ENCODE measurements around the gene PKP3. TPM values are rescaled to one million over a fixed set of nuclear protein-coding genes. Genes with fewer than 3 reads are reported as not detected.

The PKP3 gene
- total and polyA plus RNA-seq, 10 donors = 0.09 to 2.8 (median 0.44) TPM; not detected in 4

- DNase-seq = peak; percentile 74
- Histone ChIP-seq H3K27me3 (replicated peaks in 1 of 7) (peaks cover 0 to 20% (median 14%) of the 10 kb centered on the region in 7 donors), H3K9me3 (no peaks in the 10 kb centered on the region), H3K4me3 (no peak overlapping the region), H3K36me3 (peaks cover 0 to 11% (median 0%) of the 10 kb centered on the region in 6 donors), H3K27ac (peak overlapping the region in 1 of 8 donors; percentile 87), H3K4me1 (peaks cover 10 to 51% (median 31%) of the 10 kb centered on the region in 6 donors)
- WGBS, 5 donors = 86 to 93% (median 89%) methylated on average over 9 to 14 of the region's 14 CpGs
- intact Hi-C loops (cut with DNase I; ENCODE audit: low total_unique reads) = loop anchor here (5.0 kb wide), 1 partner anchor 48 kb away; the partner anchor contains the start of gene PTDSS2
- TF ChIP-seq POLR2A (IDR thresholded peaks at IDR 0.05) (no peak), POLR2AphosphoS5 (IDR thresholded peaks at IDR 0.05) (peak in 1 of 3 donors; percentile 52)
Observed at GRCh38 chr11:404551-405264, 10.7 kb downstream of the PKP3 start.

- peaks cover 10 to 52% (median 34%) of the 10 kb centered on the region in 6 donors for H3K4me1 ChIP-seq
- peak overlapping the region in 5 of 8 donors; percentile 80 to 92 (median 87) for H3K27ac ChIP-seq
- peak overlapping the region in 2 of 8 donors; percentile 51 to 82 for H3K4me3 ChIP-seq
- intact Hi-C loops (cut with DNase I; ENCODE audit: low total_unique reads) = loop anchor here (5.0 kb wide), 1 partner anchor 47 kb away; the partner anchor contains the start of gene PTDSS2
- 79 to 85% (median 83%) methylated on average over 14 to 17 of the region's 17 CpGs for WGBS, 5 donors
- TF ChIP-seq POLR2A (IDR thresholded peaks at IDR 0.05) (no peak), POLR2AphosphoS5 (IDR thresholded peaks at IDR 0.05) (no peak), CTCF (IDR thresholded peaks at IDR 0.05 in 8 of 11, conservative IDR thresholded peaks at IDR 0.05 in 3 of 11) (peak in 1 of 11 experiments; percentile 21)
- DNase-seq = no peak
- peaks cover 0 to 12% (median 0%) of the 10 kb centered on the region in 6 donors for H3K36me3 ChIP-seq
- H3K27me3 ChIP-seq (replicated peaks in 1 of 7) = peaks cover 0 to 12% (median 7%) of the 10 kb centered on the region in 7 donors
- H3K9me3 ChIP-seq = no peaks in the 10 kb centered on the region
Observed at GRCh38 chr11:405323-405953, 11.4 kb downstream of the PKP3 start.

DNA sequence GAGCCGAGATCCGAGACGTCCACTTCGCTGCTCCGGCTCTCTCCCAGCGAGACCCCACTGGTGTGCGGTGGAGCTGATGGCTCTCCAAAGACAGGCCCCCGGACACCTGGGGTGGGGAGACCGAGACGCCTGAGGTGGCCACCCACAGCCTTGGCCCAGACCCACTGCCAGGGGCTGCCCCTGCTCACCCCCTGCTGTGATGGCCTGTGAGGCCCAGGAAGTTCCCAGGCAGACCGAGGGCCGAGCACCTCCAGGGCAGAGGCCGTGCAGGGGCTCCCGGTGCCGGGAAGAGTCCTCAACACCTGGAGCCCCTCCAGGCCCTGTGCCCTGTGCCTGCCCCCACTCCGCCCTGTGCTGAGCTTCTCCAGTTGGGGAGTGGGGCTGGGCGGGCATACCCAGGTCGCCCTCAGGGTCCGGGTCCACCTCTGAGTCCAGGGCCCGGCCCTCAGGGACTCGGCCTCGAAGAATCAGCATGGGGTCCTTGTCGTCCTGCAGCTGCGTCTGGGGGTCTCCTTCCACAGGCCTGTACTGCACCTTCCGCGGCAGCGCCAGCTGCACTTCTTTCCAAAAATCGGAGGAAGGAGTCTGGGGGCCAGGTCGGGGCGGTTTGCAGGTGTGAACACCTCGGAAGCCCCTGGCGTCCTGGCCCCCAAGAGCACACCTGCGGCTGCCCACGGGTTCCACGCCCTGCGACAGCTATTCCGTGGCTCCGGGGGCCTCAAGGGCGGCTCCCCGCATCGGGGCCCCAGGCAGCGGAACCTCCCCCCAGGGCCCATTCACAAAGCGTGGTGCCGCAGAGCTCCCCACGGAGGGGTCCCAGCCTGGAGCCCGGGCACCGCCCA is 12.2 kb downstream of the PKP3 start:
- WGBS, 5 donors = 61 to 82% (median 66%) methylated on average over 34 to 47 of the region's 47 CpGs
- Histone ChIP-seq H3K9me3 (no peaks in the 10 kb centered on the region), H3K36me3 (peaks cover 0 to 12% (median 0%) of the 10 kb centered on the region in 6 donors), H3K4me3 (peak overlapping the region; percentile 45 to 82 (median 52)), H3K27ac (peak overlapping the region; percentile 53 to 92 (median 84)), H3K27me3 (replicated peaks in 1 of 7) (peaks cover 0 to 11% (median 6%) of the 10 kb centered on the region in 7 donors), H3K4me1 (peaks cover 10 to 51% (median 34%) of the 10 kb centered on the region in 6 donors)
- intact Hi-C loops (cut with DNase I; ENCODE audit: low total_unique reads) = loop anchor here (5.0 kb wide), 1 partner anchor 46 kb away; the partner anchor contains the start of gene PTDSS2
- no peak for DNase-seq
- TF ChIP-seq CTCF (IDR thresholded peaks at IDR 0.05 in 8 of 11, conservative IDR thresholded peaks at IDR 0.05 in 3 of 11) (no peak), POLR2A (IDR thresholded peaks at IDR 0.05) (no peak), POLR2AphosphoS5 (IDR thresholded peaks at IDR 0.05) (peak in 1 of 3 donors; percentile 67)

Data from spleen (tissue), 11 donors.